H54 (cell line): ENCODE results near the gene ANKRD66.
"Not testable (repeated sequence)": the region's sequence is repeated elsewhere in the genome, so short reads cannot be mapped to it uniquely, and the experiment has no call there.

Experiments
- DNase-seq: peaks from one replicate; pipeline ENCODE4 v3.0.0; 2011; ENCODE audit warnings: low spot score, mixed read lengths; ENCODE audit not compliant: insufficient read length
- FAIRE-seq: peaks from 3 replicates; lab custom pipeline; 2011; peaks lifted over from hg19 to GRCh38; lab: Jason Lieb, UNC
- POLR2A ChIP-seq: IDR thresholded peaks from 2 replicates; pipeline ENCODE4 v1.6.1; 2011; ENCODE audit warnings: low read depth, mild to moderate bottlenecking, low read length

The ANKRD66 gene

DNA sequence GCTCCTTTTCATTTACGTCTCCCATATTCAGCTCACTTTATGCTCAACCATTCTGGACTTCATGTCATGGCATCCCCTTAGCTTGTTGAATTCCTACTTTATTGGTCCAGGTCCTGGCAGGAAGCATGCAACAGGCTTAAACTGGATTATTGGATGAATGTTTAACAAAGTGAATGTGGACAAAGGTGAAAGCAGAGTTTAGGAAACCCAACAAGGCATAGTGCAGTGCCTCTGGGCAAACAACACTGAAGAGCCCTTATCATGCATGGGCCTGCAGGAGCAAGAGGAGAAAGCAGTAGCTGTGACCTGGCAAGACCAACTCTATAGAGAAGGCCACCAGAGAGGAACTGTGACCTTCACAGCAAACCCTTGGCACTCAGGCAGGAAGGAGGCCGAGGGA, 5.3 kb upstream of the ANKRD66 start:
- FAIRE-seq: no peak
- no peak for TF ChIP-seq POLR2A
- no peak for DNase-seq

DNA sequence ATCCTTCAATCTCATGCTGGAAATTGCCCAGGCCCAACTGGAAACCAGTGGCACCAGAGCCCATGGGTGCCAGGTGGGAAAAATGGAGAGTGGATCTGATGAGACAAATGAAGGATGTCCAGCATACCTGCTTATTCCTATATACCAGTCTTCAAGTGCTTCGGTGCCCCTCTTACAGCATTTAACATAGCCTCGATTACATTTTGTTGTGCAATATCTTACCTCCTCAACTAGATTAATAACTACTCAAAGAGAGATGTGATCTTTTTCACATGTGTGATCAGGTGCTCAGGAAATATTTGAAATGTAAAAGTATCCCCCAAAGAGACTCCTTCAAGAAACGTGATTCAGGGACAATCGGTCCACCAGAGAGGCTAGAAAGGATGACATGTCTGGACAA, 4.8 kb upstream of the ANKRD66 start:
- FAIRE-seq (no peak), DNase-seq (no peak)
- TF ChIP-seq POLR2A: no peak

DNA sequence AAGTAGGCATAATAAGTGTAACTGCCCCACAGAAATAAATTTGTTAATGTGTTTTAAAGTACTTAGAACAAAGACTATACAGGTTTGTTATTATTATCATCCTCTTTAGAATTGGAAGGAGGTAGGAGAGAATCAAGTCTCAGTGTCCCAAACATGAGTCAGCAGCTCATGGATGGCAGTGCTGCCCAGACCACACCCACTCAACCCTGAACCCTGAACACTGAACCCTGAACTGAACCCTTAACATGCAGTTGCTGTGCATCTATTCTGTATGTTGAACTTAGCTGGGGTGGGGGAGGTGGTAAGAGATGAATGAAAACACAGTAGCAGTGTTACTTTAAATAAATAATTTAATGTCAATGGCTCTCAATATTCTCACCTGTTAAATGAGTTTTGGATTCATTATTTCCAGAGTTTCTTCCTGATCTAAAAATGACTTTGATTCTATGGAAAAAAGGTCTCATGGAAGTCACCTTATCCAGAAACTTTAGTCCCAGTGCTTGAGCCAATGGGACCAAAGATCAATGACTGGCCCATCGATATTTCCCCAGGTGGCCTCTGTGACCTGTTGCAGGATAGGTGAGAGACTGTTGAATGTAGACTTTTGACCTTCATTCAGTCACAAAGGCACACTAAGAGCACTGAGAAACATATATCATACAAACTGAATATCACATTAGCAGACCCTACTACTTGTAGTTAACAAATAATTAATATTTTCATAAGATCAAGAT, 3.1 kb upstream of the ANKRD66 start:
- FAIRE-seq (no peak), DNase-seq (no peak)
- TF ChIP-seq POLR2A: no peak

DNA sequence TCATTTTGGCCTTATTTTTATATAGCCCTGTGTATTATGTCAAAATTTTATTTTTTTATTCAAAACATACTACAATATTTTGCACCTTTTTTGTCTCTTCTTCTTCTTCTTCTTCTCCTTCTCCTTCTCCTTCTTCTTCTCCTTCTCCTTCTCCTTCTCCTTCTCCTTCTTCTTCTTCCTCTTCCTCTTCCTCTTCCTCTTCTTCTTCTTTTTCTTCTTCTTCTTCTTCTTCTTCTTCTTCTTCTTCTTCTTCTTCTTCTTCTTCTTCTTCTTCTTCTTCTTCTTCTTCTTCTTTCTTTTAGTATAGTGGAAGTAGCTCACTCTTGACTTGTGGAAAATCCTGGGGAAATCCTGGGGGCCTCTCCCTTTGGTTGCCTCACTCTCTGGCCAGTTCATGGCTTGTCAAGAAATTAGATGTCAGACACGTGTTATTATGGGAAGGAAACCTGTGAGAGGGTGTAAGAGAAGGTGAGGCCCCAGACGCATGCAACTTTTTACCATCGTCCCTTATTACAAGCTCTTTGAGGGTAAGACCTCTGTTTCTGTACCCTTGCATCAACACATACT, 2.5 kb upstream of the ANKRD66 start:
- not testable (repeated sequence) for FAIRE-seq, DNase-seq

- DNase-seq (no peak), FAIRE-seq (no peak)
- no peak for TF ChIP-seq POLR2A
Observed at GRCh38 chr6:46745973-46746372, 760 bp upstream of the ANKRD66 start.

GRCh38 chr6:46748940-46749503, 2.3 kb downstream of the ANKRD66 start:
- no peak for TF ChIP-seq POLR2A
- no peak for FAIRE-seq
- no peak for DNase-seq

GRCh38 chr6:46749731-46750130, 3.0 kb downstream of the ANKRD66 start:
- no peak for DNase-seq
- TF ChIP-seq POLR2A: no peak
- no peak for FAIRE-seq

DNA sequence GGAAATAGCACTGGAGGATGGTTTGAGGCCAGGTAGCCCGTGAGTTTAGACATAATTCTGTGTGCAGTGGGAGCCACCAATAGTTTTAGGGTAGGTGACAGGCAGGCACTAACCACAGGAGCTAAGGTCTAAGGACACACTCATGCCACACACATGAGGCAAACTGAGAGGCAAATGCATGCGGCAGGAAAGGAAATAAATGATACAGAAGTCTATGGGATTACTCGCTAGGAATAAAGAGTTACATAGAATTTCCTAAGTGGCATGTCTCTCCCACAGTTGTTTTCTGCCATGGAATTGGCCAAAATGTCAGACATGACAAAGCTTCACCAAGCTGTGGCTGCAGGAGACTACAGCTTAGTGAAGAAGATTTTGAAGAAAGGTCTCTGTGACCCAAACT, 4.9 kb downstream of the ANKRD66 start:
- no peak for TF ChIP-seq POLR2A
- no peak for DNase-seq
- no peak for FAIRE-seq

DNA sequence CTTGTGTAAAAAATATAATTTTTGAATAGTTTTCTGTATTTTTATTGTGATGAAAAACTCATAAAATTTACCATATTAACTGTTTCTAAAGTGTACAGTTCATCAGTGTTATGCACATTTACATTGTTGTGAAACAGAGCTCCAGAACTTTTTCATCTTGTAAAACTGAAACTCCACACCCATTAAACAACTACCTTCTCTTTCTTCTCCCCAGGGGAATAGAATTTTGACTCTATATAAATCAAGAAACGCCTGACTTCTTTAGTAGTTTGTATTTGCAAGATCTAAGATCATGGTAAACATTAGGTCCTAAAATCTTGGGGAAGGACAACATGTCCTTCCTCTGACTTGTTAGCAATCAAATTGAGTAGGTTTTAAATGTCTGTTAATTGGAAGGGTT, 9.1 kb downstream of the ANKRD66 start:
- no peak for TF ChIP-seq POLR2A
- DNase-seq: no peak
- no peak for FAIRE-seq

DNA sequence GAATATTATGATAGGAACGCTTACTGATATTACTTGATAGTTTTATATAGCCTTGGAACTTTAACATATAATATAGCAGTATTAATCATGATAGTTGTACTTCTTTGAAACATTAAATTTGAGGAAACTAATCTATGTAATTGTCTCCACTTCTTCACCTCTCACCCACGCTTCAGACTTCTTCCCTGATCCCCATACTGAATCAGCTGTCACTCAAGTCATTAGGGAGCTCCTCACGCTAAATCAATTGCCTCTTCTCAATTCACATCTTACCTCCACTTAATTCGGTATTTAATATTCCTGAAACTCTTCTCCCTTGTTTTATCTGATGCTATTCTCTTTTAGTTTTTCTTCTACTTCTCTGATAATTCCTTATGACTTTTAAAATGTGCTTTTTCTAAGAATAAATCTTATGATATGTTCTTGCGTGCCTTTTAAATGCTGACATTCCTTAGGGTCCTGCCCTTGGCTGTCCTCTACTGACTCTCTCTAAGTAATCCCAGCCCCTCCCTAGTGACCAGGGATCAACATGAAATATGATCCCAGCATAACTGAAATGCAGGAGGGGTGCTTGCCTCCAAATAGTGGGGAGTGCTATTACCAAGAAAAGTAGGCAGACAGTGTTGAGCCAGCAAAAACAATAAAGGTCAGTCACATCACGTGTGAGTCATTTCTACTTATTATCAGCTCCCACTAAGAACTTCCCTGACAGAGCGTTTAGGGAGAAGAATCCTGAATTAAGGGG, 9.9 kb downstream of the ANKRD66 start:
- no peak for FAIRE-seq
- TF ChIP-seq POLR2A: no peak
- DNase-seq: no peak

DNA sequence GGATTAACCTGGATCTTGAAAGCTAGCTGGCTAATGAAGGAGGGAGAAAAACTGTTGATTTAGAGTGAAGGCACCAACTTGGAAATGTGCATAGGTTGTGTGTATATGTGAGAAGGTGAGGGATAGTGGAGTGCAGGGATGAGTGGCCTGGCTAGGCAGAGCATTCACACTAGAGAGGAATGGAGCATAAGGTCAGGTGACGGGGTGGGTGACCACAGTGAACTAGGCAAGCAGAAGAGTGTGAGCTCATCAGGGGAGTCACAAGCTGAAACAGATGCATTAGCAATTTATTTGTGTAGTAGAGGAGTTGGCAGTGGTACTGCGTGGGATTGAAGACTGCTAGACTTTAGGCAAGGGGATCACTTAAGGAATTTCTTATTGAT, 10.5 kb downstream of the ANKRD66 start:
- no peak for DNase-seq
- no peak for FAIRE-seq
- TF ChIP-seq POLR2A: no peak

DNA sequence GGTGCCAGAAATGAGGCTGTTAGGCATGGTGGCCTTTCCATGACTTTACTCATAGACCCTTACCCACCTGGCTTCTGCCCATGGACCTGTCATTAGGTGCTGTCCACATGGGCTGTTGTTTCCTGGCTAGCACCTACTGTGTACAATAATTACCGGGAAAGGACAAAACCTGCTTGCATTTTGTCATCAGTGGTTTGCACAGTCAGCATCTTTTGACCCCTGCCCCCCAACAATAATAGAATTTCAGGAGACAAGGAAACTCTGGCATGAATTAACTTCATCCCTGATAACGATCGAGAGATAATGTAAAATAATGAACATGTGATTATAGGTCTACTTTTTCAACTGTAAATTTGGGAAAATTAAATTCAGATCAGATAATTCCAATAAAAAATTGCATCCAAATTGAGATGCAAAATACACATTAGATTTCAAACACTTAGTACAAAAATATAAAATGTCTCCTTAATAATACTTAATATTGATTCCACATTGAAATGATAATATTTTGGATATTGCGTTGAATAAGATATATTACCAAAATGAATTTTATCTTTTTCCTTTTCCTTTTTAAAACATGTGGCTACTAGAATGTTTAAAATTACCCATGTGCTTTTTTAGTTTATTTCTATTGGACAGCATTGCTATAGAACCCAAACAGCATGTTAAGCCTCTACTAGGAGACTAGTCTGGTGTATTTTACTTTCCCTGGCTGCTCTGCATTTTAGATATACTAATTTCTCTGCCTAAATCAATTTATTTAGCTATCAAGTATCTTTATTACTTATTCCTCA, 12.4 kb downstream of the ANKRD66 start:
- FAIRE-seq: no peak
- no peak for DNase-seq
- TF ChIP-seq POLR2A: no peak

GRCh38 chr6:46760925-46761324, 14.2 kb downstream of the ANKRD66 start:
- DNase-seq (no peak), FAIRE-seq (no peak)
- no peak for TF ChIP-seq POLR2A

DNA sequence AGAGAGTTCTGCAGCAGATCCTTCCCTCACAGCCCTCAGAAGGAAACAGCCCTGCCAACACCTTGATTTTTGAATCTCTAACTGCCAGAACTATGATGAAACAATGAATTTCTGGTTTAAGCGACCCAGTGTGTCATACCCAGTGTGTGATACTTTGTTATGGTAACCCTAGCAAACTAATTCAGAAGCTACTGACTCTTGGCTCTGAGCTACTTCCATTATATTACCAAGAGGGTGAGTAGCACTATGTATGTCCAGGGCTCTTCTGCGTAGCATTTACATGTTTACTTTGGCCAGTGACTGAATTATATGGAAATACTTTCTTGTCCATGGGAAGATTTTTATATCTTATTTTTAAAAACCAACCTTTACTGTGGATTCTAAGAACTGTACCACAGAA, 16.7 kb downstream of the ANKRD66 start:
- no peak for TF ChIP-seq POLR2A
- FAIRE-seq: no peak
- DNase-seq: no peak

- DNase-seq: not testable (repeated sequence)
Observed at GRCh38 chr6:46764280-46764679, 17.5 kb downstream of the ANKRD66 start.

More at GRCh38 chr6:46764280-46764679, 17.5 kb downstream of the ANKRD66 start:
- not testable (repeated sequence) for FAIRE-seq
